Measurements from ENCODE around the gene EPB41L4A.
"Not testable (repeated sequence)": the region's sequence is repeated elsewhere in the genome, so short reads cannot be mapped to it uniquely, and the experiment has no call there.

EPB41L4A gene

DNA sequence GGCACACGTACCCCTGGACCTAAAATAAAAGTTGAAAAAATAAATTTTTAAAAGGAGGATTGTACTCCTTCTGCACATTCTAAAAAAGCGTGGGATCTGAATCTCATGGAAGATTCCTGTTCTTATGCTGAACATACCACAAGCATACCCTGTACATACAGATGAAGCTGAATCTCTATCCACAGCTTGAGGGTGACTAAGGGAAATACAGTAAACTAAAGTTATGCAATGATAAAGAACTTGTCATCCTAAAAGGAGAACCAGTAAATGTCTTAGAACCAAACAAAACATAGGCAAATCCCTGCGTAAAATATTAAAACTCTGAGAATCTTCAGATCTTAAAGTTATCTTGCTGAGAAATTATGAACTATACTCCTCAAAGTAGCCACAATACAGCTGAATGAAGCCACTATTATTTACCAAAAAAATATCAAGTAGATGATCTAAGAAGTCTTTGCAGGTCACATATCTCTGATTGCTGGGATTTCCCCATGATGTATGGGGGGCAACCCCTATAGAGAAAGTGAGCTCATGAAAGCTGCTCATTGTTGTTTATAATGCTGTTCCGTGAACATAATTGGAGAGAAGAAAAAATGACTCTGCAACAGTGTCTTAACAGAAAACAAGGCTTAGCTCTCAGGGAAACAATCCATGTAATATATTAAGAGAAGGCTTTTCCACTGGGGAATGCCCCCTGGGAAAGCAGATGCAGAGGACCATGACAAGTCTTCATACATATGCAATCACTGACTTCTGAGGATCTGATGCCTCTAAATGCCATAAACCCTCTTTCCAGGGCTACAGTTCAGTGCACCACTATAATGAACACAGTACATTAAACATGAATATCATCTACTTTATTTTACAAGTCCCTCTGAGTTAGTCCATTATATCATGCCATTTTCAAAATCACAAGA lies 210.1 kb downstream of the EPB41L4A start:
- H3K27ac ChIP-seq, result no peak overlapping the region

DNA sequence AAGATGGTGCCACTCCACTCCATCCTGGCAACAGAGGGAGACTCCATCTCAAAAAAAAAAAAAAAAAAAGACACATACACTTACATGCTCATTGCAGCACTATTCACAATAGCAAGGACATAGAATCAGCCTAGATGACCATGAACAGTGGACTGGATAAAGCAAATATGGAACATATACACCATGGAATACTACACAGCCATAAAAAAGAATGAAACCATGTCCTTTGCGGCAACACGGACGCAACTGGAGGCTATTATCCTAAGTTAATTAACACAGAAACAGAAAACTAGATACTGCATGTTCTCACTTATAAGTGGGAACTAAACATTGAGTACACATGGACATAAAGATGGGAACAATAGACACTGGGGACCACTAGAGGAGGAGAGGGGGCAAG lies 210.9 kb downstream of the EPB41L4A start:
- not testable (repeated sequence) for H3K27ac ChIP-seq

More for the DNA sequence above, 210.1 kb downstream of the EPB41L4A start:
- no peak for TF ChIP-seq ZFX (IDR thresholded peaks at IDR 0.05; ENCODE audit: borderline replicate concordance)
- TF ChIP-seq, protein P1, sequence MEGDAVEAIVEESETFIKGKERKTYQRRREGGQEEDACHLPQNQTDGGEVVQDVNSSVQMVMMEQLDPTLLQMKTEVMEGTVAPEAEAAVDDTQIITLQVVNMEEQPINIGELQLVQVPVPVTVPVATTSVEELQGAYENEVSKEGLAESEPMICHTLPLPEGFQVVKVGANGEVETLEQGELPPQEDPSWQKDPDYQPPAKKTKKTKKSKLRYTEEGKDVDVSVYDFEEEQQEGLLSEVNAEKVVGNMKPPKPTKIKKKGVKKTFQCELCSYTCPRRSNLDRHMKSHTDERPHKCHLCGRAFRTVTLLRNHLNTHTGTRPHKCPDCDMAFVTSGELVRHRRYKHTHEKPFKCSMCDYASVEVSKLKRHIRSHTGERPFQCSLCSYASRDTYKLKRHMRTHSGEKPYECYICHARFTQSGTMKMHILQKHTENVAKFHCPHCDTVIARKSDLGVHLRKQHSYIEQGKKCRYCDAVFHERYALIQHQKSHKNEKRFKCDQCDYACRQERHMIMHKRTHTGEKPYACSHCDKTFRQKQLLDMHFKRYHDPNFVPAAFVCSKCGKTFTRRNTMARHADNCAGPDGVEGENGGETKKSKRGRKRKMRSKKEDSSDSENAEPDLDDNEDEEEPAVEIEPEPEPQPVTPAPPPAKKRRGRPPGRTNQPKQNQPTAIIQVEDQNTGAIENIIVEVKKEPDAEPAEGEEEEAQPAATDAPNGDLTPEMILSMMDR (IDR thresholded peaks at IDR 0.05), result no peak

DNA sequence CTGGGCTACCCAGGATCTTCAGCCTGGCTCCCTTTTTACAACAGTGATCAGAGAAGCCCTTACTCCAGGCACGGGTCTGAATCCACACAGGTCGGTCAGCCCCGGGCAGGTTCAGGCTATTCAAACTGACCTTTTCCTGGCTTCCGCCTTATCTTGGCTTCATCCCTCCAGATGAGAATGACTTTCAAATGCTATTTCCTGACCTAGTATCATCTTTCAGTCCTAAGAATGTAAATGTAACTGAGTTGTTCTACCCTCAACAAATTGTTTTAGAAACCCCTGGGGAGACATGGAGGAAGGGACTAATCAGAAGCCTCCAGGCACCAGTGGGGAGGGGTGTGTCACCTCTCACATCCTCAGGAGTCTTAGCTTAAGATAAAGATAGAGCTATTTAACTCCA lies 213.2 kb downstream of the EPB41L4A start:
- TF ChIP-seq, protein P1 (IDR thresholded peaks at IDR 0.05), result no peak
- TF ChIP-seq ZFX (IDR thresholded peaks at IDR 0.05; ENCODE audit: borderline replicate concordance), result no peak
- H3K27ac ChIP-seq, result no peak overlapping the region

DNA sequence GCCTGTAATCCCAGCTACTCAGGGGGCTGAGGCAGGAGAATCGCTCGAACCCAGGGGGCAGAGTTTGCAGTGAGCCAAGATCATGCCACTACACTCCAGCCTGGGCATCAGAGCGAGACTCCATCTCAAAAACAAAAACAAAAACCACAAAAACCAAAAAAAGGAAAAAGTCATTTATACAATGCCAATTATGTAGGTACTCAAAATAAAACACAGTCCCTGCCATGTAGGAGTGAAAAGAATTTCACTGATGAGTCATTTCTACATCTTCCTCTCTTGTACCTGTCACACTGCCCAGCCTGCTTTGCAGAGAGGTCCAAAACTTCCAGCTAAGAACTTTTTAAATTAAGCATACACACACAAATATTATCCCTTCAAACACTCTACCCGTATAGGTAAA lies 215.8 kb downstream of the EPB41L4A start:
- H3K27ac ChIP-seq, result no peak overlapping the region
- TF ChIP-seq, protein P1 (IDR thresholded peaks at IDR 0.05), result no peak
- no peak for TF ChIP-seq ZFX (IDR thresholded peaks at IDR 0.05; ENCODE audit: borderline replicate concordance)

DNA sequence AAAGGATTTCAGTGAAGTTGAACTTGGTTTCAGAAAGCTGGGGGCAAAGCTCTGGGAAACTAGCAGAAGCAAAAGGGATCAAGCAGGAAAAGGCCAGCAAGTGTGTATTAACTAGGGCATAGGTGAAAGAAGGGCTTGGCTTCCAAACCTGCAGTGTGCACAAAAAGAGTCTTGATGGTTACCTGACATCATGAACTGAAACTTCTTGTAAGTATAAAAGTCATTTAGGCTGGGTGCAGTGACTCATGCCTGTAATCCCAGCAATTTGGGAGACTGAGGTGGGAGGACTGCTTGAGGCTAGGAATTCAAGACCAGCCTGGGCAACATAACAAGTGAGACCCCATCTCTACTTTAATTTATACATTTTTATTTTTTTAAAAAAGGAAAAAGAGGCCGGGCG lies 216.4 kb downstream of the EPB41L4A start:
- no peak for TF ChIP-seq ZFX (IDR thresholded peaks at IDR 0.05; ENCODE audit: borderline replicate concordance)
- TF ChIP-seq, protein P1 (IDR thresholded peaks at IDR 0.05), result no peak
- H3K27ac ChIP-seq, result no peak overlapping the region

DNA sequence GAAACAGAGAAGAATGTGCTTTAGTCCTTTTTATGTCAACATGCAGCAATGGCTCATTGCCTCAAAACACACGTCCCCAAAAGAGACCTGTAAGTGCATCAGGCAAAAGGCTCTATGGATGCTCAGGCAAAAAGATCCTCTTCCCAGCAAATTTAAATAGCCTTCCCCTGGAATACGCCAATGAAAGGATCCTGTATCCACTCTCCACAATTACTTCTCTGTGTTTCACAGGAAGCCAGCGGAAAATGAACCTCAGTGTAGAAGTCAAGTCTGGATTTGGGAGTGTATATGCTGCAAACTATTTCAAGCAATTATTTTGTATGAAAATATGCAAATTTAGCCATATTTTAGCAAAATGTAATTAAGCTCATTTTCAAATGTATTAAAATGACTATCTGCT lies 217.9 kb downstream of the EPB41L4A start:
- TF ChIP-seq ZFX (IDR thresholded peaks at IDR 0.05; ENCODE audit: borderline replicate concordance), result no peak
- TF ChIP-seq, protein P1 (IDR thresholded peaks at IDR 0.05), result no peak

DNA sequence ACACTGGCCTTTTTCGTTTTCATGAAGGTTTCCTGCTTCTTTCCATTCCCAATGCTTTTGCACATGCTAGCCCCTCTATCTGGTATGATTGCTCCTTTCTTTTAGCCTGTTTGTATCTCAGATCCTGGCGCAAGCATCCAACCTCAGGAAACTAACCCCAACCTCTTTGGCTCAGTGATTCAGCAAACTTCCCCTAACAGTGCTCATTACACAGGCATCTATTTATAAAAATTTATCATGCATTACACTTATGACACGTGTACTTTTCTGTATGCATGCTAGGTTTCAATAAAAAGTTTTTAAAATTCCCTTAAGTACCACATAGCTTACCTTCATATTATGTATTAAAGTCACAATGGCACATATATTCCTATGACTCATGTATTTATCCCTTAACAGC lies 218.9 kb downstream of the EPB41L4A start:
- H3K27ac ChIP-seq, result no peak overlapping the region
- TF ChIP-seq ZFX (IDR thresholded peaks at IDR 0.05; ENCODE audit: borderline replicate concordance), result no peak
- TF ChIP-seq, protein P1 (IDR thresholded peaks at IDR 0.05), result no peak

More for the DNA sequence above, 217.9 kb downstream of the EPB41L4A start:
- no peak overlapping the region for H3K27ac ChIP-seq
